C4-2B (cell line): ENCODE data around the gene ASTN1.

ENCODE experiments used
- CTCF ChIP-seq: fragments of 450-650 bp; conservative IDR thresholded peaks from 2 replicates; pipeline ENCODE4 v1.5.1; 2017; ENCODE audit warnings: mild to moderate bottlenecking
- ZFX ChIP-seq: fragments of 450-650 bp; IDR thresholded peaks from 2 replicates; pipeline ENCODE4 v1.6.1; 2017

- TF ChIP-seq CTCF (no peak), ZFX (no peak)
Observed at GRCh38 chr1:177209357-177209756, 44.8 kb upstream of the ASTN1 start.
